Measurements from ENCODE around the gene FAM13B. TPM values are rescaled to one million over a fixed set of nuclear protein-coding genes. Genes with fewer than 3 reads are reported as not detected.

FAM13B gene
- total RNA-seq, 2 donors from 2014 or later = 15.4 to 17.5 TPM

GRCh38 chr5:138025285-138025684 is 7.6 kb downstream of the FAM13B start:
- Histone ChIP-seq H3K27ac (no peak overlapping the region), H3K9ac (ENCODE audit: low read depth in 2 of 2, low read length in 2 of 2) (no peak overlapping the region), H3K36me3 (no peaks in the 10 kb centered on the region), H3K4me3 (no peak overlapping the region), H3K9me3 (no peaks in the 10 kb centered on the region), H3K27me3 (no peaks in the 10 kb centered on the region), H3K4me1 (no peaks in the 10 kb centered on the region)
- DNase-seq = no peak
- intact Hi-C loops (cut with DNase I) = no loop called here
- TF ChIP-seq CTCF (IDR thresholded peaks at IDR 0.05) = no peak

- Histone ChIP-seq H3K9ac (ENCODE audit: low read depth in 2 of 2, low read length in 2 of 2) (no peak overlapping the region), H3K4me1 (no peaks in the 10 kb centered on the region), H3K4me3 (no peak overlapping the region), H3K9me3 (no peaks in the 10 kb centered on the region), H3K27ac (no peak overlapping the region), H3K27me3 (no peaks in the 10 kb centered on the region), H3K36me3 (no peaks in the 10 kb centered on the region)
- intact Hi-C loops (cut with DNase I) = no loop called here
- DNase-seq = no peak
- TF ChIP-seq CTCF (IDR thresholded peaks at IDR 0.05) = no peak
These were observed 8.8 kb downstream of the FAM13B start for GRCh38 chr5:138024117-138024516.

- no peak for TF ChIP-seq CTCF (IDR thresholded peaks at IDR 0.05)
- Histone ChIP-seq H3K27ac (no peak overlapping the region), H3K9me3 (no peaks in the 10 kb centered on the region), H3K27me3 (no peaks in the 10 kb centered on the region), H3K4me3 (no peak overlapping the region), H3K9ac (ENCODE audit: low read depth in 2 of 2, low read length in 2 of 2) (no peak overlapping the region), H3K4me1 (no peaks in the 10 kb centered on the region), H3K36me3 (peaks cover 2% of the 10 kb centered on the region)
- no peak for DNase-seq
- intact Hi-C loops (cut with DNase I) = no loop called here
These were observed 10.0 kb downstream of the FAM13B start for GRCh38 chr5:138022912-138023311.

- H3K27ac ChIP-seq = no peak overlapping the region
- peaks cover 7% of the 10 kb centered on the region for H3K36me3 ChIP-seq
- H3K4me3 ChIP-seq = no peak overlapping the region
- H3K4me1 ChIP-seq = no peaks in the 10 kb centered on the region
- DNase-seq = no peak
- TF ChIP-seq CTCF (IDR thresholded peaks at IDR 0.05) = no peak
- intact Hi-C loops (cut with DNase I) = no loop called here
- H3K9ac ChIP-seq (ENCODE audit: low read depth in 2 of 2, low read length in 2 of 2) = no peak overlapping the region
- H3K27me3 ChIP-seq = no peaks in the 10 kb centered on the region
- no peaks in the 10 kb centered on the region for H3K9me3 ChIP-seq
These were observed 11.1 kb downstream of the FAM13B start for GRCh38 chr5:138021771-138022170.

GRCh38 chr5:138018849-138019248 is 14.0 kb downstream of the FAM13B start:
- TF ChIP-seq CTCF (IDR thresholded peaks at IDR 0.05) = no peak
- Histone ChIP-seq H3K27ac (no peak overlapping the region), H3K27me3 (no peaks in the 10 kb centered on the region), H3K4me1 (no peaks in the 10 kb centered on the region), H3K9ac (ENCODE audit: low read depth in 2 of 2, low read length in 2 of 2) (no peak overlapping the region), H3K4me3 (no peak overlapping the region), H3K36me3 (peaks cover 7% of the 10 kb centered on the region), H3K9me3 (no peaks in the 10 kb centered on the region)
- intact Hi-C loops (cut with DNase I) = no loop called here
- no peak for DNase-seq

- no peaks in the 10 kb centered on the region for H3K27me3 ChIP-seq
- intact Hi-C loops (cut with DNase I) = no loop called here
- H3K36me3 ChIP-seq = peaks cover 7% of the 10 kb centered on the region
- no peak overlapping the region for H3K4me3 ChIP-seq
- no peaks in the 10 kb centered on the region for H3K9me3 ChIP-seq
- no peak for DNase-seq
- H3K4me1 ChIP-seq = no peaks in the 10 kb centered on the region
- no peak overlapping the region for H3K27ac ChIP-seq
- no peak for TF ChIP-seq CTCF (IDR thresholded peaks at IDR 0.05)
- no peak overlapping the region for H3K9ac ChIP-seq (ENCODE audit: low read depth in 2 of 2, low read length in 2 of 2)
These were observed 17.0 kb downstream of the FAM13B start for GRCh38 chr5:138015916-138016315.

Data from colonic mucosa (tissue), 4 donors.